Kidney epithelial cell (primary cell): ENCODE results near the gene E2F1. TPM values are rescaled to one million over a fixed set of nuclear protein-coding genes. Genes with fewer than 3 reads are reported as not detected.

ENCODE experiments used
- DNase-seq: peaks from one replicate; pipeline ENCODE4 v3.0.0-alpha.2; 2010; ENCODE audit warnings: low read depth
- H3K27me3 ChIP-seq: 2 replicates; pipeline ENCODE4 v1.6.0; 2011; ENCODE audit warnings: low read length; ENCODE audit not compliant: control insufficient read depth, insufficient read depth
- H3K36me3 ChIP-seq: 2 replicates; pipeline ENCODE4 v1.5.1; 2011; ENCODE audit warnings: low read length; ENCODE audit not compliant: control insufficient read depth, insufficient read depth
- H3K4me3 ChIP-seq: 2 replicates; pipeline ENCODE4 v1.5.1; 2011; ENCODE audit warnings: low read depth, mild to moderate bottlenecking, control low read depth, low read length
- CTCF ChIP-seq: IDR thresholded peaks from 2 replicates; pipeline ENCODE4 v1.5.1; 2011; ENCODE audit warnings: mild to moderate bottlenecking, moderate library complexity, low read length, control low read depth, inconsistent platforms; ENCODE audit not compliant: insufficient read depth, poor library complexity, severe bottlenecking
- total RNA-seq: library from RNA; depleted of rRNA; stranded (reverse); fragments of >200 nt; gene quantifications from 2 replicates; pipeline ENCODE4 v1.2.3, GENCODE V29; 2015

The E2F1 gene
- total RNA-seq, 1 donor from 2014 or later = 4.1 TPM

- no peak overlapping the region for H3K4me3 ChIP-seq
- no peak for TF ChIP-seq CTCF
- H3K27me3 ChIP-seq = no peaks in the 10 kb centered on the region
- no peak for DNase-seq
- no peaks in the 10 kb centered on the region for H3K36me3 ChIP-seq
Measured at GRCh38 chr20:33693741-33694638, 7.8 kb upstream of the E2F1 start.

- no peak overlapping the region for H3K4me3 ChIP-seq
- H3K27me3 ChIP-seq = no peaks in the 10 kb centered on the region
- H3K36me3 ChIP-seq = no peaks in the 10 kb centered on the region
- no peak for TF ChIP-seq CTCF
- no peak for DNase-seq
Measured at GRCh38 chr20:33693289-33693688, 7.1 kb upstream of the E2F1 start.

GRCh38 chr20:33689973-33690372, 3.8 kb upstream of the E2F1 start:
- TF ChIP-seq CTCF = no peak

GRCh38 chr20:33689493-33689892, 3.3 kb upstream of the E2F1 start:
- Histone ChIP-seq H3K27me3 (no peaks in the 10 kb centered on the region), H3K36me3 (no peaks in the 10 kb centered on the region), H3K4me3 (no peak overlapping the region)
- DNase-seq = no peak
- TF ChIP-seq CTCF = no peak

More at GRCh38 chr20:33689973-33690372, 3.8 kb upstream of the E2F1 start:
- Histone ChIP-seq H3K36me3 (no peaks in the 10 kb centered on the region), H3K27me3 (no peaks in the 10 kb centered on the region), H3K4me3 (no peak overlapping the region)
- DNase-seq = no peak

- H3K36me3 ChIP-seq = no peaks in the 10 kb centered on the region
- no peak overlapping the region for H3K4me3 ChIP-seq
- no peaks in the 10 kb centered on the region for H3K27me3 ChIP-seq
- TF ChIP-seq CTCF = no peak
- DNase-seq = no peak
Measured at GRCh38 chr20:33688938-33689424, 2.8 kb upstream of the E2F1 start.
